ENCODE results near the gene TRIM66. TPM values are rescaled to one million over a fixed set of nuclear protein-coding genes. Genes with fewer than 3 reads are reported as not detected.

TRIM66 gene
- total and polyA plus RNA-seq, 9 of the 15 experiments (the other 6 are each of a cell fraction or from before 2014, with no cell fraction given) = 1.1 to 7.3 (median 4.9) TPM

DNA sequence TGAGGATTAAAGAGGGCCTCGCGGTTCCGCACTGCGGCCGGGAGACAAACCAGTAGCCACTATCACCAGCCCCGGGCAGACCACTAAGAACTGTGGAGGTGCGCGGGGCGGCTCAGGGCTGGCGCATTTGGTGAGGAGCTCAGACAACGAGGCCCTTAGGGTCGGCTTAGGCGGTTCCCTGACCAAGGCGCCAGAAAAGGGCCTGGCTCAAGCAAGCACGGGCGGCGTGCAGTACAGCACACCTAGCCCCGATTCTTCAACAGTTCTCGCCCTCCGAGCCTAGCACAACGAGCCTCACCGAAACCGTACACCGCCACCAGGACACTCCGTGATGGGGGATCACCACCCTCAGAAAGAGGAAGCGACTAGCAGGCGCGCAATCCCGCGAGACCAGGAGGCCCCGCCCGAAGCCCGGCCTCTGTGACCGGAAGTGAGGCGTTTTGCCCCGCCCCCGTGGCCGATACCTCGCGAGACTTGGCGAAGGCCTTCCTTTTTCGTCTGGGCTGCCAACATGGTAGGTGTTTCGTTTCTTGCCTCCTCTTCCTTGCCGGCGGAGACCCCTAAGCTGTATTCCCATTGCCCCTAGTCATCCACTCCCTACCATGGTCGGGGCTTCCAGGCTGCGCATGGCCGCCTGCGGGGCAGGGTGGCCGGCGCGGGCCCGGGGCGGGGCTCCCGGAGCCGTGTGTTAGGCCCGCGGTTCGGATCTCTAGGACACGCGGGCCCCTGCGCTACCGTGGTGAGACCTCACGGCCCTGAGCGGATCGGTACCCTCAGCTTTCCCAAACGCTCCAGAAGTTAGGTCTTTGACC, at the start of gene TRIM66, which contains the start of gene RPL27A (continued):
- TF ChIP-seq SMAD4 (CRISPR knock-in tag; conservative IDR thresholded peaks at IDR 0.05) = peak; percentile 23; the same call in 1 of the 2 replicates
- TF ChIP-seq SMARCA5 (IDR thresholded peaks at IDR 0.05) = no peak
- TF ChIP-seq ARID1B (IDR thresholded peaks at IDR 0.05) = no peak; the same call in 1 of the 2 replicates
- peak; percentile 14; the same call in 1 of the 2 replicates for TF ChIP-seq NCOR1 (IDR thresholded peaks at IDR 0.05)
- no peak for TF ChIP-seq KLF10 (CRISPR knock-in tag; IDR thresholded peaks at IDR 0.05)
- no peak for TF ChIP-seq ZNF133 (CRISPR knock-in tag; IDR thresholded peaks at IDR 0.05)
- TF ChIP-seq, protein P1, sequence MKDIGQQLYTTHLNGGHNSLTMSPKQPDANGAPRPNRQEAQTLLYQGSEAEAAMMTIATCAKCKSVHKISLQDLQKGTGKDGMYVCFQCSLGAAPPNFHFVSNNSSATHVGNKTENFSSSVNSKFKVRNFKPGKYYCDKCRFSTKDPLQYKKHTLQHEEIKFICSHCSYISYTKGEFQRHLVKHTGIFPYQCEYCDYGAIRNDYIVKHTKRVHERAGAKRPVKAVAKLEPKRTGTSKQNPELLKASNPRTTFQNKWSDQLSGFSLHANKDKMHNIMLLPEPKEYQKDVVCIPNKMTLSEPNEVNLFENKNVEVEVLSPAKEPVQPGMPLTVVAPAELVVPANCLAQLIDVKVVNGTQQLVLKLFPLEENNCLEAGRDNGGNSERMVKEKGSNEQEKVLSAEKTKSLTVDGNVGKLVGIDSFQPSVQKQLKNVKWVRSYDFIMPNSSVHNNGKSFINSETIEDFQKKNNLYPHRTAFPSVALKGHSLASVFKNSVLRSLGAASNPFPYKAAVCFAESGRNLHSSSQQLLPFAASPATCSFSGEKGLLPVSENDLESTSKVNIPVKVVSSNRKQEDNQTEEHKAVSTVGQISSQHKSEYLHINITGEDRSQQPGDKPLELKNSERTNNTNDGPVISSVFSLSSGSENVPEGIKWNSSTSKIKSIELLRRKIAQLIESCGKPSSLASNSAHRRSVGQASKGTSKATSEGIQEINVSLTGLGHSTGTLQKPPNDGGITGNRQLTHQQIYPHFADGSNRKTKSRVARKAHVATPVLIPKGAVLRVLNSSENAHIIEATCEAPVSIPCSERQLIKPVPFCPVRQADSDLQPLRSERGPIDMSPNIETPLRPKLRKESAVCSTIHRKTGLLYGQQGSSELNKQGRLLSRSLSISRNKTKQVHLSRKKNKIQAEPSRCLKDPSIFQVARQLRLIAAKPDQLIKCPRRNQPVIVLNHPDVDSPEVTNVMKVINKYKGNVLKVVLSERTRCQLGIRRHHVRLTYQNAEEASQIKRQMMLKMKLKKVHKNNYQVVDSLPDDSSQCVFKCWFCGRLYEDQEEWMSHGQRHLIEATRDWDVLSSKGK (CRISPR knock-in tag; IDR thresholded peaks at IDR 0.05) = no peak
- TF ChIP-seq ZNF79 (CRISPR knock-in tag; IDR thresholded peaks at IDR 0.05; ENCODE audit: low read depth) = no peak
- no peak for TF ChIP-seq ZNF23 (CRISPR knock-in tag; IDR thresholded peaks at IDR 0.05)
- TF ChIP-seq EWSR1 (IDR thresholded peaks at IDR 0.05; ENCODE audit: borderline replicate concordance, low read depth, partially characterized antibody) = no peak
- TF ChIP-seq, protein P2, sequence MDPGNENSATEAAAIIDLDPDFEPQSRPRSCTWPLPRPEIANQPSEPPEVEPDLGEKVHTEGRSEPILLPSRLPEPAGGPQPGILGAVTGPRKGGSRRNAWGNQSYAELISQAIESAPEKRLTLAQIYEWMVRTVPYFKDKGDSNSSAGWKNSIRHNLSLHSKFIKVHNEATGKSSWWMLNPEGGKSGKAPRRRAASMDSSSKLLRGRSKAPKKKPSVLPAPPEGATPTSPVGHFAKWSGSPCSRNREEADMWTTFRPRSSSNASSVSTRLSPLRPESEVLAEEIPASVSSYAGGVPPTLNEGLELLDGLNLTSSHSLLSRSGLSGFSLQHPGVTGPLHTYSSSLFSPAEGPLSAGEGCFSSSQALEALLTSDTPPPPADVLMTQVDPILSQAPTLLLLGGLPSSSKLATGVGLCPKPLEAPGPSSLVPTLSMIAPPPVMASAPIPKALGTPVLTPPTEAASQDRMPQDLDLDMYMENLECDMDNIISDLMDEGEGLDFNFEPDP (CRISPR knock-in tag; IDR thresholded peaks at IDR 0.05) = no peak
- TF ChIP-seq ATF6 (CRISPR knock-in tag; IDR thresholded peaks at IDR 0.05) = peak; percentile 43; the same call in 1 of the 2 replicates
- 0 out of 2 replicates have a peak, but pooled peaks have one; percentile 53 for TF ChIP-seq RBM14 (IDR thresholded peaks at IDR 0.05; ENCODE audit: borderline replicate concordance, insufficient read depth, low read depth, low read length)
- TF ChIP-seq ZBTB8A (IDR thresholded peaks at IDR 0.05; ENCODE audit: partially characterized antibody) = no peak
- peak; percentile 47 for TF ChIP-seq SMARCA4 (IDR thresholded peaks at IDR 0.05)
- peak; percentile 28; the same call in 1 of the 2 replicates for TF ChIP-seq HDAC2 (IDR thresholded peaks at IDR 0.05)
- TF ChIP-seq CEBPG (CRISPR knock-in tag; IDR thresholded peaks at IDR 0.05) = 0 out of 2 replicates have a peak, but pooled peaks have one; percentile 40
- TF ChIP-seq CEBPG (tag; conservative IDR thresholded peaks at IDR 0.05 in 1 of 2, IDR thresholded peaks at IDR 0.05 in 1 of 2) = no peak
- TF ChIP-seq, protein P3, sequence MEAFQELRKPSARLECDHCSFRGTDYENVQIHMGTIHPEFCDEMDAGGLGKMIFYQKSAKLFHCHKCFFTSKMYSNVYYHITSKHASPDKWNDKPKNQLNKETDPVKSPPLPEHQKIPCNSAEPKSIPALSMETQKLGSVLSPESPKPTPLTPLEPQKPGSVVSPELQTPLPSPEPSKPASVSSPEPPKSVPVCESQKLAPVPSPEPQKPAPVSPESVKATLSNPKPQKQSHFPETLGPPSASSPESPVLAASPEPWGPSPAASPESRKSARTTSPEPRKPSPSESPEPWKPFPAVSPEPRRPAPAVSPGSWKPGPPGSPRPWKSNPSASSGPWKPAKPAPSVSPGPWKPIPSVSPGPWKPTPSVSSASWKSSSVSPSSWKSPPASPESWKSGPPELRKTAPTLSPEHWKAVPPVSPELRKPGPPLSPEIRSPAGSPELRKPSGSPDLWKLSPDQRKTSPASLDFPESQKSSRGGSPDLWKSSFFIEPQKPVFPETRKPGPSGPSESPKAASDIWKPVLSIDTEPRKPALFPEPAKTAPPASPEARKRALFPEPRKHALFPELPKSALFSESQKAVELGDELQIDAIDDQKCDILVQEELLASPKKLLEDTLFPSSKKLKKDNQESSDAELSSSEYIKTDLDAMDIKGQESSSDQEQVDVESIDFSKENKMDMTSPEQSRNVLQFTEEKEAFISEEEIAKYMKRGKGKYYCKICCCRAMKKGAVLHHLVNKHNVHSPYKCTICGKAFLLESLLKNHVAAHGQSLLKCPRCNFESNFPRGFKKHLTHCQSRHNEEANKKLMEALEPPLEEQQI (IDR thresholded peaks at IDR 0.05) = no peak

Data from K562 (cell line).